Hepatocyte (in vitro differentiated cells): Measurements from ENCODE around the gene MRTFA. TPM values are rescaled to one million over a fixed set of nuclear protein-coding genes. Genes with fewer than 3 reads are reported as not detected.

Source experiments
- DNase-seq: peaks from one replicate; pipeline ENCODE4 v3.0.0-alpha.2; 2016; ENCODE audit warnings: low spot score
- H2AFZ ChIP-seq: fragments of 200-600 bp; sonication (generic); 2 replicates; pipeline ENCODE4 v1.6.0; 2016; ENCODE audit warnings: antibody characterized with exemption, mild to moderate bottlenecking
- H3K27ac ChIP-seq: fragments of 200-600 bp; sonication (generic); 2 replicates; pipeline ENCODE4 v1.5.1; 2016; ENCODE audit warnings: mild to moderate bottlenecking
- H3K27me3 ChIP-seq: fragments of 200-600 bp; sonication (generic); 2 replicates; pipeline ENCODE4 v1.6.1; 2016
- H3K36me3 ChIP-seq: fragments of 200-600 bp; sonication (generic); replicated peaks from 2 replicates; pipeline ENCODE4 v1.5.1; 2016; ENCODE audit warnings: low read depth; ENCODE audit not compliant: insufficient read depth
- H3K4me1 ChIP-seq: fragments of 200-600 bp; sonication (generic); 2 replicates; pipeline ENCODE4 v1.5.1; 2016; ENCODE audit warnings: mild to moderate bottlenecking, moderate library complexity; ENCODE audit not compliant: insufficient read depth
- H3K4me2 ChIP-seq: fragments of 200-600 bp; sonication (generic); 2 replicates; pipeline ENCODE4 v1.6.0; 2016
- H3K4me3 ChIP-seq: fragments of 200-600 bp; sonication (generic); 2 replicates; pipeline ENCODE4 v1.5.1; 2016; ENCODE audit warnings: mild to moderate bottlenecking
- H3K79me2 ChIP-seq: fragments of 200-600 bp; sonication (generic); 2 replicates; pipeline ENCODE4 v1.6.0; 2017; ENCODE audit warnings: mild to moderate bottlenecking
- H3K9me2 ChIP-seq: fragments of 200-600 bp; sonication (generic); replicated peaks from 2 replicates; pipeline ENCODE4 v1.6.0; 2017; ENCODE audit warnings: mild to moderate bottlenecking; ENCODE audit not compliant: insufficient read depth
- H3K9me3 ChIP-seq: fragments of 200-600 bp; sonication (generic); 2 replicates; pipeline ENCODE4 v1.5.1; 2016; ENCODE audit warnings: low read depth, mild to moderate bottlenecking
- H4K20me1 ChIP-seq: fragments of 200-600 bp; sonication (generic); 2 replicates; pipeline ENCODE4 v1.6.0; 2016; ENCODE audit warnings: mild to moderate bottlenecking; ENCODE audit not compliant: insufficient read depth, poor library complexity, severe bottlenecking
- EZH2 ChIP-seq: fragments of 200-600 bp; sonication (generic); IDR thresholded peaks from 2 replicates; pipeline ENCODE4 v1.6.1; 2016; ENCODE audit warnings: antibody characterized with exemption, mild to moderate bottlenecking, borderline replicate concordance
- EZH2phosphoT487 ChIP-seq: fragments of 200-600 bp; sonication (generic); IDR thresholded peaks from one replicate; pipeline ENCODE4 v1.6.1; 2018; ENCODE audit warnings: antibody characterized with exemption, mild to moderate bottlenecking, low read depth, moderate library complexity; ENCODE audit not compliant: unreplicated experiment, severe bottlenecking
- WGBS: methylation state at CpG from one replicate; pipeline ENCODE4 v1.1.6; 2016; ENCODE audit warnings: low lambda C conversion rate; ENCODE audit errors: missing lambda C conversion rate; 5-methylcytosine and 5-hydroxymethylcytosine counted together
- polyA plus RNA-seq: library from polyadenylated mRNA; unstranded; fragments of >200 nt; fragmentation: Nextera tagmentation; extraction: Ambion mirVana; gene quantifications from 2 replicates; pipeline ENCODE4 v1.2.1, GENCODE V29; 2016
- total RNA-seq: library from RNA; depleted of rRNA; stranded (reverse); fragments of >200 nt; gene quantifications from 2 replicates; pipeline ENCODE4 v1.2.3, GENCODE V29; 2014
- TF ChIP-seq, protein P1 (sequence below): fragments of 200-600 bp; sonication (generic); IDR thresholded peaks from 2 replicates; pipeline ENCODE4 v1.5.1; 2016; ENCODE audit warnings: antibody characterized with exemption, mild to moderate bottlenecking; ENCODE audit not compliant: poor library complexity

MRTFA gene
- total and polyA plus RNA-seq, 2 experiments from 2014 or later = 19.0 to 29.7 TPM

DNA sequence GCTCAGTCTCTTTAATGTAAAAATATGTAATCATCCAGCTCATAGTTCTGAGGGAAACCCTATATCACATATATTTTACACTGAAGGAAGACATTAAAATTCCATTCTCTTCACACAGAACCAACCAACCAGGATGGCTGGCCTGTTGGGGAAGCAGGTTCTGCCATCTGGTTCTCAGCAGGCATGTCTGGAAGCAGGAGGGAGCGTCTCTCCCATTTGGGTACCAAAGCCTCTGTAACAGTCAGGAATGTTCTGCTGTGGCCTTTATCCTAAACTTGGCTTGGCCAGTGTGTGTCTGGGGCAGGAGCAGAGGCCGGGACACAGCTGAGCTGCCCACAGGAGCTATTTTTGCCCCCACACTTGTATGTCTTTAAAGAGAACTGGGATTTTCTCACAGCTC is 236.9 kb downstream of the MRTFA start:
- H3K4me1 ChIP-seq = peaks cover 5% of the 10 kb centered on the region
- no peaks in the 10 kb centered on the region for H4K20me1 ChIP-seq
- WGBS = 91% methylated on average over 2 of the region's 2 CpGs
- no peaks in the 10 kb centered on the region for H3K36me3 ChIP-seq
- no peak for TF ChIP-seq EZH2
- no peak for TF ChIP-seq EZH2phosphoT487
- TF ChIP-seq, protein P1, sequence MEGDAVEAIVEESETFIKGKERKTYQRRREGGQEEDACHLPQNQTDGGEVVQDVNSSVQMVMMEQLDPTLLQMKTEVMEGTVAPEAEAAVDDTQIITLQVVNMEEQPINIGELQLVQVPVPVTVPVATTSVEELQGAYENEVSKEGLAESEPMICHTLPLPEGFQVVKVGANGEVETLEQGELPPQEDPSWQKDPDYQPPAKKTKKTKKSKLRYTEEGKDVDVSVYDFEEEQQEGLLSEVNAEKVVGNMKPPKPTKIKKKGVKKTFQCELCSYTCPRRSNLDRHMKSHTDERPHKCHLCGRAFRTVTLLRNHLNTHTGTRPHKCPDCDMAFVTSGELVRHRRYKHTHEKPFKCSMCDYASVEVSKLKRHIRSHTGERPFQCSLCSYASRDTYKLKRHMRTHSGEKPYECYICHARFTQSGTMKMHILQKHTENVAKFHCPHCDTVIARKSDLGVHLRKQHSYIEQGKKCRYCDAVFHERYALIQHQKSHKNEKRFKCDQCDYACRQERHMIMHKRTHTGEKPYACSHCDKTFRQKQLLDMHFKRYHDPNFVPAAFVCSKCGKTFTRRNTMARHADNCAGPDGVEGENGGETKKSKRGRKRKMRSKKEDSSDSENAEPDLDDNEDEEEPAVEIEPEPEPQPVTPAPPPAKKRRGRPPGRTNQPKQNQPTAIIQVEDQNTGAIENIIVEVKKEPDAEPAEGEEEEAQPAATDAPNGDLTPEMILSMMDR = no peak
- H3K79me2 ChIP-seq = peaks cover 20% of the 10 kb centered on the region
- no peak overlapping the region for H3K4me3 ChIP-seq
- no peaks in the 10 kb centered on the region for H3K9me3 ChIP-seq
- H3K9me2 ChIP-seq = no peaks in the 10 kb centered on the region
- no peak overlapping the region for H2AFZ ChIP-seq
- no peak overlapping the region for H3K27ac ChIP-seq
- no peak overlapping the region for H3K4me2 ChIP-seq
- H3K27me3 ChIP-seq = no peaks in the 10 kb centered on the region
- no peak for DNase-seq

DNA sequence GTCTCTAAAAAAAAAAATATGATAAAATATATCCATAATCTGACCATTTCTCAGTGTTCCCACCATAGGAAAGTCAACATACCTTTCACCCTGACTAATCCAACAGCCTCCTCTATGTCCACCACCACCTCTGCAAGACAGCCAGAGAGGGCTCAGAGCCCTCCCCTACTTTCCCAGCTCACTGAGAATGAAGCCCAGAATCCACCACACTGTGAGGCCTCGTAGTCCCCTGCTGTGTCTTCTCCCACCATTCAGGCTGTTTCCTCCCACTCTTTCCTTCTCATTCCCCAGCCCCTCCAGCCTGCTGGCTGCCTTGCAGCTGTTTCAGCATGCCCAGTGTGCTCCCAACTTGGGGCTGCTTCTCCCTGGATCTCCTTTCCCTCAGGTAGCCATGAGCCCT is 239.1 kb downstream of the MRTFA start:
- H3K9me3 ChIP-seq = no peaks in the 10 kb centered on the region
- no peaks in the 10 kb centered on the region for H3K36me3 ChIP-seq
- H3K9me2 ChIP-seq = no peaks in the 10 kb centered on the region
- peak overlapping the region; percentile 80 for H3K27ac ChIP-seq
- peaks cover 36% of the 10 kb centered on the region for H3K79me2 ChIP-seq
- no peaks in the 10 kb centered on the region for H4K20me1 ChIP-seq
- peaks cover 5% of the 10 kb centered on the region for H3K4me1 ChIP-seq
- TF ChIP-seq EZH2 = no peak
- no peak for TF ChIP-seq EZH2phosphoT487
- TF ChIP-seq, protein P1 = no peak
- no peaks in the 10 kb centered on the region for H3K27me3 ChIP-seq
- H2AFZ ChIP-seq = no peak overlapping the region
- H3K4me2 ChIP-seq = no peak overlapping the region
- no peak for DNase-seq
- WGBS = 43% methylated on average over 1 of the region's 1 CpG
- H3K4me3 ChIP-seq = no peak overlapping the region

DNA sequence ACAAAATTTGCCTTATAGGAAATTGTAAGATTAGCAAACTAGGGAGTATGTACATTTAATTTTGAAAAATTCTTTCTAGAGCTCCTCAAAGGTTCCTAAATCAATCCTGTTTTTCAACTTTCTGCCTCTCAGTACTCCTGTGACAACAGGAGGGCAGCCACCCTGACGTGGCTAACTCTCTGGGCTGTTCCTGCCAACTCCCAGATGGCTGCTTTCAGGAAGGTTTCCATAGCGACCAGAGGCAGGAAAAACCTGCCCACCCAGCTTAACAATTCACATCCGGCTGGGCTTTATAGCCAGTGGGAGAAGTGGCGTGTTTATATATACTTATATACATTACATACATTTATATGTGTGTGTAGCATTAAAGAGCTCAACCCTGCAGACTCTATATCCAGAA is 239.6 kb downstream of the MRTFA start:
- DNase-seq = peak; percentile 88
- no peaks in the 10 kb centered on the region for H3K36me3 ChIP-seq
- no peaks in the 10 kb centered on the region for H3K9me2 ChIP-seq
- H3K79me2 ChIP-seq = peaks cover 36% of the 10 kb centered on the region
- H3K9me3 ChIP-seq = no peaks in the 10 kb centered on the region
- H3K4me1 ChIP-seq = peaks cover 5% of the 10 kb centered on the region
- no peaks in the 10 kb centered on the region for H4K20me1 ChIP-seq
- H2AFZ ChIP-seq = no peak overlapping the region
- H3K27ac ChIP-seq = peak overlapping the region; percentile 80
- peak overlapping the region; percentile 20 for H3K4me2 ChIP-seq
- 24% methylated on average over 4 of the region's 4 CpGs for WGBS
- TF ChIP-seq, protein P1 = no peak
- TF ChIP-seq EZH2 (no peak), EZH2phosphoT487 (no peak)
- H3K27me3 ChIP-seq = no peaks in the 10 kb centered on the region
- H3K4me3 ChIP-seq = no peak overlapping the region

DNA sequence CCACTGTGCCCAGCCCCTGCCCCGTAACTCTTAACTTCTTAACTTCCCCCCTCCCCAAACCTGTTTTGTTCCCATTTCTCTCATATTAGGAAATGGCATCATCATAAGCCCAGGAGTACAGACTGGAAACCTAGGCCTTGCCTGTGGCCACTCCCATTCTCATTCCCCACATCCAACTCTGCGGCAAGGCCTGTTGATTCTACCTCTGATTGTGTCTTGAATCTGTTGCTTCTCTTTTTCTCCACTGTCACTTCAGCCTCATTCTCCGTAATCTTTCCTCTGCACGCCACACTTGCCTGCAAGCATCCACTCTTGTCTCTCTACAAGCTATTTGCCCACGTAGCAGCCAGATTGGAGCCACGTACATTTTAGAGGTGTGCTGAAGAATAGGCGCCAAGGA is 240.9 kb downstream of the MRTFA start:
- no peak overlapping the region for H3K4me2 ChIP-seq
- no peaks in the 10 kb centered on the region for H3K36me3 ChIP-seq
- H3K27ac ChIP-seq = peak overlapping the region; percentile 80
- peaks cover 5% of the 10 kb centered on the region for H3K4me1 ChIP-seq
- TF ChIP-seq EZH2 = no peak
- TF ChIP-seq, protein P1 = no peak
- no peak for TF ChIP-seq EZH2phosphoT487
- DNase-seq = no peak
- WGBS = 87% methylated on average over 7 of the region's 7 CpGs
- peaks cover 45% of the 10 kb centered on the region for H3K79me2 ChIP-seq
- no peaks in the 10 kb centered on the region for H3K9me3 ChIP-seq
- H3K4me3 ChIP-seq = no peak overlapping the region
- H4K20me1 ChIP-seq = no peaks in the 10 kb centered on the region
- no peak overlapping the region for H2AFZ ChIP-seq
- no peaks in the 10 kb centered on the region for H3K27me3 ChIP-seq
- H3K9me2 ChIP-seq = no peaks in the 10 kb centered on the region
